Activated B cell treated with CpG ODN at 0.5 μM for 24 hours (primary cell): Measurements from ENCODE around the gene FAT2. TPM values are rescaled to one million over a fixed set of nuclear protein-coding genes. Genes with fewer than 3 reads are reported as not detected.

Source experiments
- ATAC-seq: fragments of 200-7000 bp; cut with Tn5 transposase; one replicate; pipeline ENCODE4 v1.10.0; 2021; ENCODE audit warnings: low read depth, mild to moderate bottlenecking, moderate library complexity
- CTCF ChIA-PET: fragments of 350-600 bp; sonication (Branson Sonifier 250); formaldehyde crosslinking; loops from one replicate; lab custom pipeline; 2021; ENCODE audit warnings: antibody characterized with exemption; lab: Charles Lee
- POLR2A ChIA-PET: fragments of 350-600 bp; sonication (Branson Sonifier 250); formaldehyde crosslinking; loops from one replicate; lab custom pipeline; 2021; ENCODE audit warnings: antibody characterized with exemption; lab: Charles Lee
- DNase-seq: peaks from one replicate; pipeline ENCODE4 v3.0.0; 2022
- H3K27ac Mint-ChIP-seq: one replicate; pipeline ENCODE4 v1.8.0; 2020; ENCODE audit warnings: mixed read lengths
- H3K27me3 Mint-ChIP-seq: one replicate; pipeline ENCODE4 v1.8.0; 2021; ENCODE audit warnings: mixed read lengths
- H3K36me3 Mint-ChIP-seq: one replicate; pipeline ENCODE4 v1.8.0; 2021; ENCODE audit warnings: low read depth, mixed read lengths
- H3K4me1 Mint-ChIP-seq: one replicate; pipeline ENCODE4 v1.8.0; 2021; ENCODE audit warnings: mixed read lengths
- H3K4me3 Mint-ChIP-seq: one replicate; pipeline ENCODE4 v1.8.0; 2020; ENCODE audit warnings: mild to moderate bottlenecking, mixed read lengths
- H3K9me3 Mint-ChIP-seq: one replicate; pipeline ENCODE4 v1.8.0; 2020; ENCODE audit warnings: mixed read lengths
- CTCF ChIP-seq: fragments of 200-600 bp; IDR thresholded peaks from one replicate; pipeline ENCODE4 v1.8.0; 2022; ENCODE audit warnings: antibody characterized with exemption, mild to moderate bottlenecking
- intact Hi-C: fragments of 100-400 bp; cut with micrococcal nuclease; formaldehyde crosslinking; loops from one replicate; pipeline ENCODE4 v1.15.1; 2024
- total RNA-seq: library from RNA; stranded (reverse); gene quantifications from 2 replicates; pipeline ENCODE4 v1.2.3, GENCODE V29; 2022

The FAT2 gene
- total RNA-seq, 1 donor from 2014 or later: 0.02 TPM

- Mint-ChIP-seq H3K27ac (no peak overlapping the region), H3K4me1 (no peaks in the 10 kb centered on the region), H3K27me3 (peaks cover 12% of the 10 kb centered on the region), H3K36me3 (no peaks in the 10 kb centered on the region), H3K9me3 (no peaks in the 10 kb centered on the region), H3K4me3 (no peak overlapping the region)
- DNase-seq (no peak), ATAC-seq (no peak)
- ChIA-PET CTCF (no interaction called here), POLR2A (no interaction called here)
- no peak for TF ChIP-seq CTCF
- intact Hi-C loops: no loop called here
These were observed 43.8 kb downstream of the FAT2 start for GRCh38 chr5:151547364-151547763.

- ATAC-seq (no peak), DNase-seq (no peak)
- no peaks in the 10 kb centered on the region for H3K4me1 Mint-ChIP-seq
- peaks cover 17% of the 10 kb centered on the region for H3K27me3 Mint-ChIP-seq
- H3K9me3 Mint-ChIP-seq: no peaks in the 10 kb centered on the region
- intact Hi-C loops: no loop called here
- no peak overlapping the region for H3K4me3 Mint-ChIP-seq
- no peak overlapping the region for H3K27ac Mint-ChIP-seq
- POLR2A ChIA-PET: no interaction called here
- CTCF ChIA-PET: no interaction called here
- no peak for TF ChIP-seq CTCF
- H3K36me3 Mint-ChIP-seq: no peaks in the 10 kb centered on the region
These were observed 49.6 kb downstream of the FAT2 start for GRCh38 chr5:151541571-151541970.

Other genes with a start within 250 kb of the FAT2 start
- gene SLC36A2, start 243.8 kb downstream of the FAT2 start, total RNA-seq: not detected in 2 replicates
- gene SLC36A1, start 143.7 kb downstream of the FAT2 start, total RNA-seq: 9.9 and 14.1 TPM in 2 replicates
- gene SPARC, start 95.6 kb upstream of the FAT2 start, total RNA-seq: not detected in 2 replicates
- gene ATOX1, start 167.3 kb upstream of the FAT2 start, total RNA-seq: 61.2 and 66.6 TPM in 2 replicates
- 227 and 239 TPM in 2 replicates for gene G3BP1, start 180.6 kb upstream of the FAT2 start, total RNA-seq